NCI-H1436 (cell line): Measurements from ENCODE around the gene CRK.
"Not testable (repeated sequence)": the region's sequence is repeated elsewhere in the genome, so short reads cannot be mapped to it uniquely, and the experiment has no call there.

Source experiments
- DNase-seq: peaks from one replicate; lab custom pipeline; 2025; lab: John Stamatoyannopoulos, UW

Gene CRK

DNA sequence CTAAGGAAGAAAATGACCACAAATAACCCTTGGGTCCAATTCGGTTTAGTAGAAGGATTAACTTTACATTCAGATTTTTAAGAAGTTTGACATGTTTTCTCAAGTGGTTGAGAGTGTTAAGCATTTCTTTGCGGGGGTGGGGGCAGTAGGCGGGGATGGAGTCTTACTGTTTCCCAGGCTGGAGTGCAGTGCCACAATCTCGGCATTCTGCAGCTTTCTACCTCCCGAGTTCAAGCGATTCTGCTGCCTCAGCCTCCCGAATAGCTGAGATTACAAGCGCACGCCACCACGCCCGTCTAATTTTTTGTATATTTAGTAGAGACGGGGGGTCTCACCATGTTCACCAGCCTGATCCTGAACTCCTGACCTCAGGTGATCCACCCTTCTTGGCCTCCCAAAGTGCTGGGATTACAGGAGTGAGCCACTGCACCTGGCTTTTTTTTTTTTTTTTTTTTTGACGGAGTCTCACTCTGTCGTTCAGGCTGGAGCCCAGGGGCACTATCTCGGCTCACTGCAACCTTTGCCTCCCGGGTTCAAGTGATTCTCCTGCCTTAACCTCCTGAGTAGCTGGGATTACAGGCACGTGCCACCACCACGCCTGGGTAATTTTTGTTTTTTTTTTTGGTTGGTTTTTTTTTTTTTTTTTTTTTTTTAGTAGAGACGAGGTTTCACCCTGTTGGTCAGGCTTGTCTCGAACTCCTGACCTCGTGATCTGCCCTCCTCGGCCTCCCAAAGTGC lies 68.4 kb downstream of the CRK start:
- DNase-seq: not testable (repeated sequence)

GRCh38 chr17:1386675-1387190 lies 69.3 kb downstream of the CRK start:
- not testable (repeated sequence) for DNase-seq

GRCh38 chr17:1386265-1386664 lies 69.8 kb downstream of the CRK start:
- no peak for DNase-seq

GRCh38 chr17:1385861-1386260 lies 70.2 kb downstream of the CRK start:
- no peak for DNase-seq

DNA sequence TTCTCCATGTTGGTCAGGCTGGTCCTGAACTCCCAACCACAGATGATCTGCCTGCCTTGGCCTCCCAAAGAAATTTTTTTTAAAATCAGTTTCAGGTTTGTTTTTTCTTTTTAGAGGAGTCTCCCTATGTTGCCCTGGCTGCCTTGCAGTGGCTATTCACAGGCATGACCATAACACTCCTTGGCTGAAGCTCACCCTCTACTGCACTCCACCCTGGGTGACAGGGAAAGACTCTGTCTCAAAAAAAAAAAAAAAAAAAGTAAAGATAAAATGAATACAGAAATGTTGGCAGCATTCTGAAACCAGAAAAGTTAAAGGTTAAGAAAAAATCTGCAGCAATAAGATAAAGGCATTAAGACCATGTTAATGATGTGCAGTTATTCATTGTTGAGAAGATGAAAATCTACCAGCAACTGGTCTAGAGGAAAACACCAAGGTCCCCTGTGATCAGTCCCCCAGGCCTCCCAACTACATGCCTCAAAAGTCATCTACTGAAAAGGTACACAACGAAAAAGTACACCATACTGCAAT lies 71.1 kb downstream of the CRK start:
- DNase-seq: no peak

GRCh38 chr17:1379930-1380313 lies 76.1 kb downstream of the CRK start:
- no peak for DNase-seq

DNA sequence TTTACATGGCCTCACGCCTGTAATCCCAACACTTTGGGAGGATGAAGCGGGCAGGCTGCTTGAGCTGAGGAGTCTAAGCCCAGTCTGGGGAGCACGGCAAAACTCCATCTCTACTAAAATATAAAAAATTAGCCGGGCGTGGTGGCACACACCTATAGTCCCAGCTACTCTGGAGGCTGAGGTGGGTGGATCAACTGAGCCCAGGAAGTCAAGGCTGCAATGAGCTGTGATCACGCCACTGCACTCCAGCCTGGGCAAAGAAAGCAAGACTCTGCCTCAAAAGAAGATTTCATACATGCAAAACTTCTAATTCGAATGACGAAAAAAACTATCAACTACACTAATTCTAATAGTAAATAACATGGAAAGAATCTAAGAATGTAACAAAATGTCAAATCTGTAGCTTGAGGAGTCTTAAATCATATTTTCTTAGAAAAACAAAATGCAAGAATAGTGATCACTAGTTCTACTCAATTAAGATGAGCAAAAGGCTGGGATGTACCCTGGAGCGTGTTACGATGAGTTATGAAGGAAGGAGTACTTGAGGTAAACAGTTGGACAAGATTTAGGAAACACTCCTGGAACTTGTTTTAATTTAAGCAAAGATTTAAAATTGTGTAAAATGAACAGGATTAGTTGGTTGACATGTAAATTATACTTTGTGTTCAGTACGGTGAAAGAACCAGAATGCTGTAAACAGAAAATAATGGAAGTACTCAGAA lies 76.7 kb downstream of the CRK start:
- DNase-seq: no peak

- not testable (repeated sequence) for DNase-seq
These were observed 77.6 kb downstream of the CRK start for GRCh38 chr17:1378476-1378860.

GRCh38 chr17:1377334-1377733 lies 78.7 kb downstream of the CRK start:
- no peak for DNase-seq

DNA sequence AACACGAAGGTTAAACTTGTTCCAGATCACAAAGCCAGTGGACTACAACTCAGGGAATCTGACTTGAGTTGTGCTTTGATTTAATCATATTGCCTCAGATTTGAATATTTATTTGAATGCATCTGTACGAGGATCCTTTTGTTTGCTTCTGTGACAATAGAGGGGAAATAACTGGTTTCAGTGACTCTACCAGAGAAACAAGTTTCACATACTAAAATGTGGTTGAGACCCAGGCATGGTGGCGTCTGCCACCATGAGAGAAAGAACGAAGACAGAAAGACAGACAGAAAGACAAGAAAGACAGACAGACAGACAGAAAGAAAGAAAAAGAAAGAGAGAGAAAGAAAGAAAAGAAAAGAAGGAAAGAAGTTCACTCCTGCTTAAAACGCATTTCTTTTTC lies 80.0 kb downstream of the CRK start:
- no peak for DNase-seq

DNA sequence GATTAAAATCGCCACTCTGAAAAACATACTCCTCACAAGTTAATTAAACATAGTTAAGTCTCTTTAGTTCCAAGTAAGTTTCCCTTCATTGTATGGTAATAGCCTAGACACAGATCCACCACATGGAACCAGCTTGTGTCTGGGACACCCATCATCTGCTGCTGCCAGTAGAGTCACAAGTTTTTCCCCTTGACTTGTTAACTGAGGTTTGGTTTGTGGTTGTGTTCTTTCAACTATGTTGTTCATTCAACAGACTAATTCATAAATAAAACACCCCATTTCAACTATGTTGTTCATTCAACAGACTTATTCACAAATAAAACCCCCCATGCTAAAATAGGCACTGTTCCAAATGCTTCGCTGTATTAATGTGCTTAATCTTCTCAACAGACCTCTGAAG lies 80.4 kb downstream of the CRK start:
- no peak for DNase-seq

GRCh38 chr17:1374431-1375177 lies 81.4 kb downstream of the CRK start:
- DNase-seq: no peak

- no peak for DNase-seq
These were observed 82.3 kb downstream of the CRK start for GRCh38 chr17:1373707-1374237.

- no peak for DNase-seq
These were observed 83.4 kb downstream of the CRK start for GRCh38 chr17:1372618-1373017.

GRCh38 chr17:1371893-1372590 lies 84.0 kb downstream of the CRK start:
- DNase-seq: no peak
